ENCODE results near the gene EDIL3.

EDIL3 gene

GRCh38 chr5:84362061-84362720, 22.5 kb downstream of the EDIL3 start:
- H3K27me3 ChIP-seq (ENCODE audit: control insufficient read depth in 1 of 2, insufficient read depth in 1 of 2, low read length in 2 of 2) = no peaks in the 10 kb centered on the region
- no peak overlapping the region for H3K14ac ChIP-seq (ENCODE audit: low read length in 2 of 2)
- no peak for DNase-seq
- H2BK15ac ChIP-seq (ENCODE audit: low read depth, poor library complexity, severe bottlenecking) = no peak overlapping the region
- no peak overlapping the region for H3K4me2 ChIP-seq (ENCODE audit: low read length, poor library complexity, severe bottlenecking)
- no peak overlapping the region for H3K4ac ChIP-seq (ENCODE audit: low read depth in 1 of 2, low read length in 2 of 2)
- H4K8ac ChIP-seq (ENCODE audit: low read length) = no peak overlapping the region
- no peak overlapping the region for H3K4me3 ChIP-seq (ENCODE audit: insufficient read depth in 1 of 2, low read depth in 1 of 2, low read length in 2 of 2)
- no peak overlapping the region for H2BK5ac ChIP-seq (ENCODE audit: low read depth, low read length, poor library complexity, severe bottlenecking)
- H3K9ac ChIP-seq (ENCODE audit: low read length) = no peak overlapping the region
- no peak overlapping the region for H4K91ac ChIP-seq (ENCODE audit: low read length)
- H3K18ac ChIP-seq (ENCODE audit: low read depth in 1 of 2, low read length in 2 of 2) = no peak overlapping the region
- H2AK5ac ChIP-seq (ENCODE audit: low read length, severe bottlenecking) = no peak overlapping the region
- H3K23ac ChIP-seq (ENCODE audit: low read length in 2 of 2) = no peak overlapping the region
- no peaks in the 10 kb centered on the region for H3K9me3 ChIP-seq (ENCODE audit: control insufficient read depth, low read length)
- H2BK120ac ChIP-seq (ENCODE audit: low read depth, low read length) = no peak overlapping the region
- no peak overlapping the region for H3K27ac ChIP-seq (ENCODE audit: low read length, poor library complexity, severe bottlenecking)
- no peak overlapping the region for H2AFZ ChIP-seq (ENCODE audit: low read depth, low read length)
- peaks cover 1% of the 10 kb centered on the region for H3K4me1 ChIP-seq (ENCODE audit: control insufficient read depth, insufficient read depth, low read depth, low read length)
- peaks cover 1% of the 10 kb centered on the region for H3K79me1 ChIP-seq (replicated peaks; ENCODE audit: low read length, poor library complexity, severe bottlenecking)
- no peak overlapping the region for H2BK12ac ChIP-seq (ENCODE audit: low read length in 2 of 2)
- H3K36me3 ChIP-seq (ENCODE audit: control insufficient read depth in 1 of 2, insufficient read depth in 2 of 2, low read depth in 1 of 2, low read length in 2 of 2) = peaks cover 0 to 3% of the 10 kb centered on the region in 2 experiments

GRCh38 chr5:84361572-84361971, 23.1 kb downstream of the EDIL3 start:
- Histone ChIP-seq H2BK12ac (ENCODE audit: low read length in 2 of 2) (no peak overlapping the region), H2AFZ (ENCODE audit: low read depth, low read length) (no peak overlapping the region), H3K36me3 (ENCODE audit: control insufficient read depth in 1 of 2, insufficient read depth in 2 of 2, low read depth in 1 of 2, low read length in 2 of 2) (peaks cover 0 to 3% of the 10 kb centered on the region in 2 experiments), H3K23ac (ENCODE audit: low read length in 2 of 2) (no peak overlapping the region), H3K4me2 (ENCODE audit: low read length, poor library complexity, severe bottlenecking) (no peak overlapping the region), H3K4ac (ENCODE audit: low read depth in 1 of 2, low read length in 2 of 2) (no peak overlapping the region), H2BK5ac (ENCODE audit: low read depth, low read length, poor library complexity, severe bottlenecking) (no peak overlapping the region), H3K4me1 (ENCODE audit: control insufficient read depth, insufficient read depth, low read depth, low read length) (peaks cover 1% of the 10 kb centered on the region), H3K27ac (ENCODE audit: low read length, poor library complexity, severe bottlenecking) (no peak overlapping the region), H3K18ac (ENCODE audit: low read depth in 1 of 2, low read length in 2 of 2) (no peak overlapping the region), H3K27me3 (ENCODE audit: control insufficient read depth in 1 of 2, insufficient read depth in 1 of 2, low read length in 2 of 2) (no peaks in the 10 kb centered on the region), H3K9ac (ENCODE audit: low read length) (no peak overlapping the region), H3K9me3 (ENCODE audit: control insufficient read depth, low read length) (no peaks in the 10 kb centered on the region), H2AK5ac (ENCODE audit: low read length, severe bottlenecking) (no peak overlapping the region), H3K14ac (ENCODE audit: low read length in 2 of 2) (no peak overlapping the region), H4K91ac (ENCODE audit: low read length) (no peak overlapping the region), H2BK15ac (ENCODE audit: low read depth, poor library complexity, severe bottlenecking) (no peak overlapping the region), H3K4me3 (ENCODE audit: insufficient read depth in 1 of 2, low read depth in 1 of 2, low read length in 2 of 2) (no peak overlapping the region), H4K8ac (ENCODE audit: low read length) (no peak overlapping the region), H2BK120ac (ENCODE audit: low read depth, low read length) (no peak overlapping the region), H3K79me1 (replicated peaks; ENCODE audit: low read length, poor library complexity, severe bottlenecking) (peaks cover 1% of the 10 kb centered on the region)
- no CpG with 5 or more reads among the region's 2 CpGs for WGBS
- DNase-seq = no peak

- Histone ChIP-seq H4K8ac (ENCODE audit: low read length) (no peak overlapping the region), H2BK5ac (ENCODE audit: low read depth, low read length, poor library complexity, severe bottlenecking) (no peak overlapping the region), H3K9ac (ENCODE audit: low read length) (no peak overlapping the region), H3K27me3 (ENCODE audit: control insufficient read depth in 1 of 2, insufficient read depth in 1 of 2, low read length in 2 of 2) (no peaks in the 10 kb centered on the region), H3K27ac (ENCODE audit: low read length, poor library complexity, severe bottlenecking) (no peak overlapping the region), H3K79me1 (replicated peaks; ENCODE audit: low read length, poor library complexity, severe bottlenecking) (peaks cover 3% of the 10 kb centered on the region), H3K4me3 (ENCODE audit: insufficient read depth in 1 of 2, low read depth in 1 of 2, low read length in 2 of 2) (no peak overlapping the region), H3K9me3 (ENCODE audit: control insufficient read depth, low read length) (no peaks in the 10 kb centered on the region), H4K91ac (ENCODE audit: low read length) (no peak overlapping the region), H3K18ac (ENCODE audit: low read depth in 1 of 2, low read length in 2 of 2) (no peak overlapping the region), H2BK12ac (ENCODE audit: low read length in 2 of 2) (no peak overlapping the region), H2AK5ac (ENCODE audit: low read length, severe bottlenecking) (no peak overlapping the region), H2BK15ac (ENCODE audit: low read depth, poor library complexity, severe bottlenecking) (no peak overlapping the region), H3K36me3 (ENCODE audit: control insufficient read depth in 1 of 2, insufficient read depth in 2 of 2, low read depth in 1 of 2, low read length in 2 of 2) (peaks cover 0 to 7% of the 10 kb centered on the region in 2 experiments), H3K14ac (ENCODE audit: low read length in 2 of 2) (no peak overlapping the region), H3K4ac (ENCODE audit: low read depth in 1 of 2, low read length in 2 of 2) (no peak overlapping the region), H3K4me1 (ENCODE audit: control insufficient read depth, insufficient read depth, low read depth, low read length) (no peaks in the 10 kb centered on the region), H2AFZ (ENCODE audit: low read depth, low read length) (no peak overlapping the region), H3K23ac (ENCODE audit: low read length in 2 of 2) (no peak overlapping the region), H3K4me2 (ENCODE audit: low read length, poor library complexity, severe bottlenecking) (no peak overlapping the region), H2BK120ac (ENCODE audit: low read depth, low read length) (no peak overlapping the region)
- 96% methylated on average over 2 of the region's 3 CpGs for WGBS
- no peak for DNase-seq
Observed at GRCh38 chr5:84360056-84360455, 24.6 kb downstream of the EDIL3 start.

GRCh38 chr5:84354101-84354500, 30.6 kb downstream of the EDIL3 start:
- Histone ChIP-seq H2AK5ac (ENCODE audit: low read length, severe bottlenecking) (no peak overlapping the region), H3K9me3 (ENCODE audit: control insufficient read depth, low read length) (no peaks in the 10 kb centered on the region), H3K23ac (ENCODE audit: low read length in 2 of 2) (no peak overlapping the region), H2AFZ (ENCODE audit: low read depth, low read length) (no peak overlapping the region), H3K4me1 (ENCODE audit: control insufficient read depth, insufficient read depth, low read depth, low read length) (no peaks in the 10 kb centered on the region), H3K4me3 (ENCODE audit: insufficient read depth in 1 of 2, low read depth in 1 of 2, low read length in 2 of 2) (no peak overlapping the region), H3K79me1 (replicated peaks; ENCODE audit: low read length, poor library complexity, severe bottlenecking) (peaks cover 13% of the 10 kb centered on the region), H3K36me3 (ENCODE audit: control insufficient read depth in 1 of 2, insufficient read depth in 2 of 2, low read depth in 1 of 2, low read length in 2 of 2) (peaks cover 0 to 7% of the 10 kb centered on the region in 2 experiments), H4K8ac (ENCODE audit: low read length) (no peak overlapping the region), H3K9ac (ENCODE audit: low read length) (no peak overlapping the region), H2BK5ac (ENCODE audit: low read depth, low read length, poor library complexity, severe bottlenecking) (no peak overlapping the region), H3K18ac (ENCODE audit: low read depth in 1 of 2, low read length in 2 of 2) (no peak overlapping the region), H3K4me2 (ENCODE audit: low read length, poor library complexity, severe bottlenecking) (no peak overlapping the region), H2BK120ac (ENCODE audit: low read depth, low read length) (no peak overlapping the region), H3K27me3 (ENCODE audit: control insufficient read depth in 1 of 2, insufficient read depth in 1 of 2, low read length in 2 of 2) (no peaks in the 10 kb centered on the region), H4K91ac (ENCODE audit: low read length) (no peak overlapping the region), H3K4ac (ENCODE audit: low read depth in 1 of 2, low read length in 2 of 2) (no peak overlapping the region), H2BK12ac (ENCODE audit: low read length in 2 of 2) (no peak overlapping the region), H3K27ac (ENCODE audit: low read length, poor library complexity, severe bottlenecking) (no peak overlapping the region), H2BK15ac (ENCODE audit: low read depth, poor library complexity, severe bottlenecking) (no peak overlapping the region), H3K14ac (ENCODE audit: low read length in 2 of 2) (no peak overlapping the region)
- DNase-seq = no peak
- WGBS = 79% methylated on average over 4 of the region's 4 CpGs
